ENCODE data around the gene BPIFB3. TPM values are rescaled to one million over a fixed set of nuclear protein-coding genes. Genes with fewer than 3 reads are reported as not detected.

BPIFB3 gene
- total RNA-seq, result not detected

GRCh38 chr20:33053291-33054106 lies at the start of gene BPIFB3:
Gene BPIFB3 (plus strand): TSS chr20:33053903. CDS start chr20:33055436, 1,533 bp downstream.

GRCh38 chr20:33004141-33004751 lies 49.5 kb upstream of the BPIFB3 start, which contains the start of gene SUN5:
Gene SUN5 (minus strand): TSS chr20:33004433. CDS start chr20:33004340, 93 bp downstream.

GRCh38 chr20:33007376-33008335 lies 46.0 kb upstream of the BPIFB3 start, which contains the start of gene BPIFB2:
Gene BPIFB2 (plus strand): TSS chr20:33007704. CDS start chr20:33008575, 871 bp downstream.

GRCh38 chr20:33031531-33031930 lies 22.2 kb upstream of the BPIFB3 start, which contains the start of gene BPIFB6:
Gene BPIFB6 (plus strand): TSS chr20:33031648. CDS start chr20:33031648, 0 bp downstream.

GRCh38 chr20:33079259-33079658 lies 25.6 kb downstream of the BPIFB3 start, which contains the start of gene BPIFB4:
Gene BPIFB4 (plus strand): TSS chr20:33079643. CDS start chr20:33081527, 1,884 bp downstream.

Other genes starting within 250 kb of the BPIFB3 start
- 100 to 1,000 TPM in 1 of 2 donors, 10 to 100 TPM in 1; 82.6 to 123 TPM for gene MAPRE1, start 233.9 kb upstream of the BPIFB3 start, total RNA-seq
- under 1 TPM in 1 of 2 donors, not detected in 1; under 0.01 TPM for gene EFCAB8, start 195.0 kb upstream of the BPIFB3 start, total RNA-seq
- gene SUN5, start 49.5 kb upstream of the BPIFB3 start, total RNA-seq, result not detected
- not detected for gene BPIFB2, start 46.2 kb upstream of the BPIFB3 start, total RNA-seq
- not detected for gene BPIFB6, start 22.3 kb upstream of the BPIFB3 start, total RNA-seq
- gene BPIFB4, start 25.7 kb downstream of the BPIFB3 start, total RNA-seq, result not detected
- gene BPIFA2, start 114.3 kb downstream of the BPIFB3 start, total RNA-seq, result not detected
- gene BPIFA3, start 163.4 kb downstream of the BPIFB3 start, total RNA-seq, result not detected
- not detected for gene BPIFA1, start 182.1 kb downstream of the BPIFB3 start, total RNA-seq
- gene BPIFB1, start 229.3 kb downstream of the BPIFB3 start, total RNA-seq, result not detected

Measured in melanocyte of skin (primary cell).